ENCODE measurements around the gene MRGPRD.

DNA sequence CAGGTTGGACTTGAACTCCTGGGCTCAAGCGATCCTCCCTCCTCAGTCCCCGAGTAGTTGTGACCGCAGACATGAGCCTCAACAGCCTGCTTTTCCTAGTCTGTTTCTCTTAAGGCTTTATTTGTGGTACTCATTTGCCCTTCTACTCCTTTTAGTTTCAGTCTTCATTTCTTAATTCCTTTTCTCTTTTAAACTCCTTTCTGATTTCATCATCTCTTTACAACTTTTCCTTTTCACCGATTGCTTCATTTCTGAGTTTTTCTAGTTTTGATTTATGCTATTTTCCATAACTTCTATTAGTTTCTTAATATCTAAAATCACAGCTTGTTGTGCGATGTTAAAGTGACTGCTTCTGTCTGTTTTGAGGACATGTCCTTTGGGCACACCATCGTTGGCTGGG is 49.5 kb upstream of the MRGPRD start:
- TF ChIP-seq, protein P1, sequence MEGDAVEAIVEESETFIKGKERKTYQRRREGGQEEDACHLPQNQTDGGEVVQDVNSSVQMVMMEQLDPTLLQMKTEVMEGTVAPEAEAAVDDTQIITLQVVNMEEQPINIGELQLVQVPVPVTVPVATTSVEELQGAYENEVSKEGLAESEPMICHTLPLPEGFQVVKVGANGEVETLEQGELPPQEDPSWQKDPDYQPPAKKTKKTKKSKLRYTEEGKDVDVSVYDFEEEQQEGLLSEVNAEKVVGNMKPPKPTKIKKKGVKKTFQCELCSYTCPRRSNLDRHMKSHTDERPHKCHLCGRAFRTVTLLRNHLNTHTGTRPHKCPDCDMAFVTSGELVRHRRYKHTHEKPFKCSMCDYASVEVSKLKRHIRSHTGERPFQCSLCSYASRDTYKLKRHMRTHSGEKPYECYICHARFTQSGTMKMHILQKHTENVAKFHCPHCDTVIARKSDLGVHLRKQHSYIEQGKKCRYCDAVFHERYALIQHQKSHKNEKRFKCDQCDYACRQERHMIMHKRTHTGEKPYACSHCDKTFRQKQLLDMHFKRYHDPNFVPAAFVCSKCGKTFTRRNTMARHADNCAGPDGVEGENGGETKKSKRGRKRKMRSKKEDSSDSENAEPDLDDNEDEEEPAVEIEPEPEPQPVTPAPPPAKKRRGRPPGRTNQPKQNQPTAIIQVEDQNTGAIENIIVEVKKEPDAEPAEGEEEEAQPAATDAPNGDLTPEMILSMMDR (IDR thresholded peaks at IDR 0.05), result no peak
- TF ChIP-seq POLR2A (IDR thresholded peaks at IDR 0.05), result no peak
- TF ChIP-seq EP300 (IDR thresholded peaks at IDR 0.05), result no peak
